Panc1 (cell line): ENCODE measurements around the gene ZNF281. TPM values are rescaled to one million over a fixed set of nuclear protein-coding genes. Genes with fewer than 3 reads are reported as not detected.
A peak's percentile ranks its signal among the peaks of the same experiment; 100 is the strongest.

Experiments
- ATAC-seq: fragments of 200-7000 bp; cut with Tn5 transposase; 2 replicates; pipeline ENCODE4 v1.9.1; 2020; ENCODE audit warnings: mild to moderate bottlenecking, moderate library complexity
- BruUV-seq: library from RNA; stranded (reverse); fragments of 400-500 nt; replicated peaks from 2 replicates; lab custom pipeline; 2021; lab: Mats Ljungman, UMichigan
- CTCF ChIA-PET: fragments of 300-600 bp; sonication (Branson Sonifier 250); formaldehyde crosslinking; loops from one replicate; lab custom pipeline; 2022; ENCODE audit warnings: antibody characterized with exemption; lab: Charles Lee
- POLR2A ChIA-PET: fragments of 300-600 bp; sonication (Branson Sonifier 250); formaldehyde crosslinking; loops from one replicate; lab custom pipeline; 2022; ENCODE audit warnings: antibody characterized with exemption; lab: Charles Lee
- DNase-seq: peaks from one replicate; pipeline ENCODE4 v3.0.0-alpha.2; 2010; ENCODE audit warnings: low read depth, low spot score
- H3K27ac ChIP-seq: 2 replicates; pipeline ENCODE4 v1.5.1; 2011; ENCODE audit warnings: mild to moderate bottlenecking, low read length, inconsistent platforms
- H3K27me3 ChIP-seq: fragments of 200-500 bp; sonication (Bioruptor generic); 2 replicates; pipeline ENCODE4 v1.6.0; 2014; ENCODE audit warnings: low read length, inconsistent platforms; ENCODE audit not compliant: control insufficient read depth, insufficient read depth
- H3K36me3 ChIP-seq: fragments of 200-500 bp; sonication (Bioruptor generic); 2 replicates; pipeline ENCODE4 v1.5.1; 2014; ENCODE audit warnings: inconsistent platforms, mild to moderate bottlenecking, low read length, moderate library complexity; ENCODE audit not compliant: control insufficient read depth, insufficient read depth
- H3K4me1 ChIP-seq: 2 replicates; pipeline ENCODE4 v1.5.1; 2011; ENCODE audit warnings: inconsistent platforms, mild to moderate bottlenecking, low read length, moderate library complexity; ENCODE audit not compliant: control insufficient read depth, insufficient read depth
- H3K4me3 ChIP-seq, 2 experiments: 2 replicates each; pipeline ENCODE4 v1.5.1; 2011 to 2012; ENCODE audit warnings: low read depth in 2 of 2, low read length in 2 of 2, mild to moderate bottlenecking in 2 of 2, inconsistent platforms in 1 of 2, moderate library complexity in 1 of 2
- H3K9me3 ChIP-seq: fragments of 200-500 bp; sonication (Bioruptor generic); 2 replicates; pipeline ENCODE4 v1.5.1; 2014; ENCODE audit warnings: low read depth, mild to moderate bottlenecking, inconsistent platforms, low read length, moderate library complexity; ENCODE audit not compliant: control insufficient read depth, insufficient read depth
- CTCF ChIP-seq: fragments of 450-650 bp; IDR thresholded peaks from 2 replicates; pipeline ENCODE4 v1.5.1; 2017; ENCODE audit warnings: mild to moderate bottlenecking
- POLR2AphosphoS5 ChIP-seq: IDR thresholded peaks from 2 replicates; pipeline ENCODE4 v1.6.1; 2012; ENCODE audit warnings: mild to moderate bottlenecking, low read depth, low read length, moderate library complexity
- REST ChIP-seq, 2 experiments: IDR thresholded peaks; 2 replicates each; pipeline ENCODE4 v1.6.1; 2011 to 2012; ENCODE audit warnings: low read depth in 2 of 2, control low read depth in 1 of 2, low read length in 1 of 2, mild to moderate bottlenecking in 1 of 2, moderate library complexity in 1 of 2; ENCODE audit not compliant: insufficient read depth in 1 of 2
- SIN3A ChIP-seq: IDR thresholded peaks from 2 replicates; pipeline ENCODE4 v1.6.1; 2012; ENCODE audit warnings: low read depth, mild to moderate bottlenecking, low read length, moderate library complexity, borderline replicate concordance; ENCODE audit not compliant: insufficient read depth
- TCF7L2 ChIP-seq: IDR thresholded peaks from 2 replicates; pipeline ENCODE4 v1.6.1; 2011; ENCODE audit warnings: mild to moderate bottlenecking, low read depth, low read length, inconsistent platforms
- in situ Hi-C: cut with HindIII; loops from 2 replicates; pipeline ENCODE4 v1.10.0; 2016; ENCODE audit warnings: low sequenced_read_pairs, low pct_unique_long_range_greater_than_20kb
- intact Hi-C: fragments of 100-400 bp; cut with micrococcal nuclease; formaldehyde crosslinking; loops from one replicate; pipeline ENCODE4 v1.10.0; 2022; ENCODE audit not compliant: unreplicated experiment
- total RNA-seq: library from RNA; stranded (reverse); gene quantifications from one replicate; pipeline ENCODE4 v1.2.1, GENCODE V29; 2021; ENCODE audit not compliant: unreplicated experiment

ZNF281 gene
- total RNA-seq, 1 experiment from 2014 or later, result 34.2 TPM

- Histone ChIP-seq H3K4me1 (peaks cover 28% of the 10 kb centered on the region), H3K4me3 (no peak overlapping the region), H3K9me3 (no peaks in the 10 kb centered on the region), H3K36me3 (no peaks in the 10 kb centered on the region), H3K27me3 (no peaks in the 10 kb centered on the region), H3K27ac (peak overlapping the region; percentile 64; the same call in 1 of the 2 replicates)
- BruUV-seq, result no TSS peak
- intact Hi-C loops, result no loop called here
- ATAC-seq (no peak), DNase-seq (no peak)
- ChIA-PET POLR2A (no interaction called here), CTCF (no interaction called here)
- in situ Hi-C loops, result no loop called here
- TF ChIP-seq REST (IDR thresholded peaks at IDR 0.05; ENCODE audit: insufficient read depth in 1 of 2, low read depth in 2 of 2, low read length in 1 of 2) (no peak), TCF7L2 (no peak)
These were observed 24.9 kb downstream of the ZNF281 start for GRCh38 chr1:200384818-200385390.

DNA sequence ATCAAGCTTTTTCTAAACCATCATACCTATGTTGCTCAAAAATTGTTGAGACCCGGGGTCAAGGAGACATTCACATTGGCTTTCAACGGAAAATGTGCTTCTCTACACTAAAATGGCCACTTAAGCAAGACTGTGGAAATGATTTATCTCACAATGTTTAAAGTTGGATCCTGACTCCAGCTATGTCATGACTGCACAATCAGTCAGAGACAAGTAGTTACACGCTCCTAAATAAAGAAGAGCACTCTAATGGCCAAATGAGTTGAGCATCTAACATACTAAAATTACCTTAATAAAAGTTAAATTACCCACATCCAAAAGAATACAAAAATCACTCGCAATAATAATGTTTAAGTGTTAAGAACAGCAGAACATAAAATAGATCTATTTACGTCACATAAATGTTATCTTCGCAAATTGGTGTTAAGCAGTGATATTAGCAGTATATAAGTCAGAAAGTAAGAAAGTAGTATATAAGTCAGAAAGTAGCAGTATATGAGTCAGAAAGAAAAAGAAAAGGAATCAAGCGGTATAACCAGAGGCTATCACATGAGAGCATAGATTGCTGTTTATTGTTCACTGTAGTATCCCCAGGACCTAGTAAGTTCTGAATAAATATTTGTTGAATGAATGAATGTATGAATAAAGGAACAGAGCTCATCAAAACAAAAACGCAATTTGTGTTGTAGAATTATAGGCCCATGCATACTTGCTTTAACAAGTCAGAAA, 28.4 kb downstream of the ZNF281 start:
- DNase-seq (no peak), ATAC-seq (no peak)
- ChIA-PET POLR2A (interaction anchor here (0.6 to 0.7 kb wide), 2 partner anchors 57 to 782 kb away, joined by 3 to 8 read pairs; no protein-coding TSS in a partner anchor), CTCF (interaction anchor here (0.7 kb wide), 1 partner anchor 31 kb away, joined by 9 read pairs; no protein-coding TSS in a partner anchor)
- no TSS peak for BruUV-seq
- H3K36me3 ChIP-seq, result no peaks in the 10 kb centered on the region
- TF ChIP-seq TCF7L2 (no peak), POLR2AphosphoS5 (no peak), SIN3A (no peak), CTCF (no peak), REST (IDR thresholded peaks at IDR 0.05; ENCODE audit: insufficient read depth in 1 of 2, low read depth in 2 of 2, low read length in 1 of 2) (no peak)
- no peaks in the 10 kb centered on the region for H3K9me3 ChIP-seq
- intact Hi-C loops (no loop called here), in situ Hi-C loops (no loop called here)
- no peaks in the 10 kb centered on the region for H3K27me3 ChIP-seq
- no peak overlapping the region for H3K4me3 ChIP-seq
- H3K4me1 ChIP-seq, result peaks cover 41% of the 10 kb centered on the region
- peak overlapping the region; percentile 75 for H3K27ac ChIP-seq
